Right lobe of liver (tissue), 4 donors: ENCODE measurements around the gene TLL1.

Experiments
- CTCF ChIP-seq, 4 donors: fragments of 200-600 bp in 3 of 4; fragments of 450-650 bp in 1 of 4; IDR thresholded peaks; one replicate each; pipeline versions ENCODE4 v1.5.1 to v1.8.0; 2016 to 2022; ENCODE audit warnings: antibody characterized with exemption in 4 of 4, mild to moderate bottlenecking in 2 of 4
- POLR2A ChIP-seq: fragments of 450-650 bp; IDR thresholded peaks from one replicate; pipeline ENCODE4 v1.6.1; 2017; ENCODE audit warnings: antibody characterized with exemption, mild to moderate bottlenecking
- donor health status: DM: no; HTN: no; CAD: no.
- donor health status: DM: no; HTN: no; CAD: no.
- donor health status: DM: no; HTN: yes; CAD: no.

- TF ChIP-seq CTCF (IDR thresholded peaks at IDR 0.05) (no peak), POLR2A (no peak)
Observed at GRCh38 chr4:165844161-165844560, 28.9 kb upstream of the TLL1 start.
